Naive B cell (primary cell): ENCODE results near the gene HDGFL3. TPM values are rescaled to one million over a fixed set of nuclear protein-coding genes. Genes with fewer than 3 reads are reported as not detected.

Experiments used
- ATAC-seq, 2 donors: fragments of 150-1000 bp; cut with Tn5 transposase; 2 replicates each; pipeline ENCODE4 v1.10.0; 2021; ENCODE audit warnings: low read depth in 2 of 2, mild to moderate bottlenecking in 2 of 2, moderate library complexity in 2 of 2
- DNase-seq: peaks from one replicate; pipeline ENCODE4 v3.0.0; 2022
- H3K27ac Mint-ChIP-seq, 6 donors: one replicate each; pipeline ENCODE4 v1.8.0; 2020 to 2022; ENCODE audit warnings: mild to moderate bottlenecking in 6 of 6, mixed read lengths in 6 of 6, moderate library complexity in 5 of 6, inconsistent platforms in 2 of 6
- H3K27me3 Mint-ChIP-seq, 3 donors: one replicate each; pipeline ENCODE4 v1.8.0; 2021 to 2022; ENCODE audit warnings: mixed read lengths in 3 of 3, mild to moderate bottlenecking in 1 of 3
- H3K36me3 Mint-ChIP-seq, 2 donors: one replicate each; pipeline ENCODE4 v1.8.0; 2020 to 2022; ENCODE audit warnings: mixed read lengths in 2 of 2, inconsistent platforms in 1 of 2, mild to moderate bottlenecking in 1 of 2
- H3K4me1 Mint-ChIP-seq, 3 donors: one replicate each; pipeline ENCODE4 v1.8.0; 2020 to 2022; ENCODE audit warnings: mixed read lengths in 3 of 3, inconsistent platforms in 1 of 3, mild to moderate bottlenecking in 1 of 3, moderate library complexity in 1 of 3
- H3K4me3 Mint-ChIP-seq, 8 donors: one replicate each; pipeline ENCODE4 v1.8.0; 2020 to 2022; ENCODE audit warnings: mild to moderate bottlenecking in 8 of 8, mixed read lengths in 8 of 8, moderate library complexity in 8 of 8, inconsistent platforms in 2 of 8
- H3K9me3 Mint-ChIP-seq, 7 donors: one replicate each; pipeline ENCODE4 v1.8.0; 2020 to 2022; ENCODE audit warnings: mixed read lengths in 7 of 7, mild to moderate bottlenecking in 5 of 7, inconsistent platforms in 2 of 7, moderate library complexity in 1 of 7
- polyA plus RNA-seq, 6 donors: library from polyadenylated mRNA; unstranded; fragments of 300-500 nt; fragmentation: Illumina TruSeq; gene quantifications; one replicate each; pipeline ENCODE4 v1.2.3, GENCODE V29; 2021; ENCODE audit warnings: low read depth in 6 of 6

The HDGFL3 gene
- polyA plus RNA-seq, 6 donors from 2014 or later, result 0.70 to 2.5 (median 1.4) TPM

GRCh38 chr15:83081256-83082014, 126.2 kb downstream of the HDGFL3 start:
- Mint-ChIP-seq H3K4me3 (no peak overlapping the region), H3K4me1 (no peaks in the 10 kb centered on the region), H3K36me3 (peaks cover 0 to 10% of the 10 kb centered on the region in 2 donors), H3K27ac (no peak overlapping the region), H3K9me3 (no peaks in the 10 kb centered on the region), H3K27me3 (peaks cover 29 to 56% (median 33%) of the 10 kb centered on the region in 3 donors)
- DNase-seq, result no peak
- no peak for ATAC-seq

DNA sequence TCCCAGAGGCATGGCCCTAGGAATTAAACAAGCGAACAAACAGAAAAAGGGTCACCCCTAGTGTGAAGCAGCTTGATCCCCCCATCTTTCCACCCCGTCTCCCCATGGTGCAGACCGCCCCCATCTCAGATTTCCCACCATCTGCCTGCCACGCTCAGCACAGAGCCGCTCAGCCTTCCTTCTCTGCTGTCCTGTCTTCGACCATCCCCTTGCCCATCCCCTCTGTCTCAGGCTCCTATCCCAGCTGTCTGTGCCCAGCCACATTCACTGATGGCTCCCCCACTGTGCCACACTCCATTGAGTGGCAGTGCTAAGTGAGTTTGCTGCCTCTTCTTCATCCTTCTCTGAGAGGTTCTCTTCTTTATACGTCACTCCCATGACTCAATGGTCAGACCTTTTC, 128.9 kb downstream of the HDGFL3 start:
- Mint-ChIP-seq H3K4me3 (no peak overlapping the region), H3K4me1 (no peaks in the 10 kb centered on the region), H3K27ac (no peak overlapping the region), H3K36me3 (peaks cover 10 to 12% of the 10 kb centered on the region in 2 donors), H3K27me3 (peaks cover 33 to 63% (median 41%) of the 10 kb centered on the region in 3 donors), H3K9me3 (peaks cover 5 to 12% (median 8%) of the 10 kb centered on the region in 7 donors)
- DNase-seq (no peak), ATAC-seq (no peak)

Other genes with a start within 250 kb of the HDGFL3 start
- 10 to 100 TPM; 46.8 to 98.0 (median 49.7) TPM for gene RAMAC, start 221.6 kb downstream of the HDGFL3 start, polyA plus RNA-seq
- 10 to 100 TPM; 49.6 to 82.3 (median 56.5) TPM for gene C15orf40, start 196.2 kb downstream of the HDGFL3 start, polyA plus RNA-seq
- 10 to 100 TPM; 37.3 to 64.0 (median 46.6) TPM for gene BTBD1, start 140.6 kb downstream of the HDGFL3 start, polyA plus RNA-seq
- 1 to 10 TPM in 4 of 6 donors, under 1 TPM in 2; 0.94 to 2.8 (median 1.6) TPM for gene TM6SF1, start 100.2 kb downstream of the HDGFL3 start, polyA plus RNA-seq
- gene BNC1, start 76.8 kb upstream of the HDGFL3 start, polyA plus RNA-seq, result not detected
- not detected for gene SH3GL3, start 239.5 kb upstream of the HDGFL3 start, polyA plus RNA-seq